Esophagus squamous epithelium (tissue), 4 donors: ENCODE data around the gene USP53.

Experiments
- CTCF ChIP-seq, 6 experiments: fragments of 450-650 bp in 4 of 6; fragments of 200-600 bp in 2 of 6; sonication (generic) in 2 of 6; IDR thresholded peaks; one replicate each; pipeline ENCODE4 v1.5.1; 2016 to 2019; ENCODE audit warnings: antibody characterized with exemption in 6 of 6, mild to moderate bottlenecking in 4 of 6, moderate library complexity in 4 of 6
- POLR2A ChIP-seq, 4 donors: fragments of 450-650 bp; IDR thresholded peaks; one replicate each; pipeline ENCODE4 v1.6.1; 2017; ENCODE audit warnings: antibody characterized with exemption in 4 of 4, mild to moderate bottlenecking in 4 of 4, moderate library complexity in 3 of 4

- TF ChIP-seq CTCF (IDR thresholded peaks at IDR 0.05) (no peak), POLR2A (IDR thresholded peaks at IDR 0.05) (no peak)
Measured at GRCh38 chr4:119299260-119299671, 86.8 kb downstream of the USP53 start.
